Measurements from ENCODE around the gene GABRE.

The GABRE gene

GRCh38 chrX:151923648-151924047, 50.8 kb downstream of the GABRE start:
- peak; percentile 1 for DNase-seq (ENCODE audit: low read depth)
- TF ChIP-seq POLR2A (IDR thresholded peaks at IDR 0.05; ENCODE audit: extremely low read depth, insufficient read length) (no peak), MAX (IDR thresholded peaks at IDR 0.05; ENCODE audit: low read depth, low read length) (no peak), CTCF (IDR thresholded peaks at IDR 0.05; ENCODE audit: low read depth, low read length) (no peak), MYC (IDR thresholded peaks at IDR 0.05; ENCODE audit: low read depth, low read length) (no peak)

GRCh38 chrX:151922692-151923091, 51.8 kb downstream of the GABRE start:
- no peak overlapping the region for H3K4me3 ChIP-seq (ENCODE audit: low read depth, low read length)
- TF ChIP-seq CTCF (IDR thresholded peaks at IDR 0.05; ENCODE audit: low read depth, low read length) = no peak
- no peak for TF ChIP-seq POLR2A (IDR thresholded peaks at IDR 0.05; ENCODE audit: extremely low read depth, insufficient read length)
- TF ChIP-seq MYC (IDR thresholded peaks at IDR 0.05; ENCODE audit: low read depth, low read length) = no peak
- no peak for TF ChIP-seq MAX (IDR thresholded peaks at IDR 0.05; ENCODE audit: low read depth, low read length)
- no peak for DNase-seq (ENCODE audit: low read depth)

More at GRCh38 chrX:151923648-151924047, 50.8 kb downstream of the GABRE start:
- H3K4me3 ChIP-seq (ENCODE audit: low read depth, low read length) = no peak overlapping the region

GRCh38 chrX:151921866-151922265, 52.6 kb downstream of the GABRE start:
- DNase-seq (ENCODE audit: low read depth) = no peak
- H3K4me3 ChIP-seq (ENCODE audit: low read depth, low read length) = no peak overlapping the region
- TF ChIP-seq CTCF (IDR thresholded peaks at IDR 0.05; ENCODE audit: low read depth, low read length) (no peak), POLR2A (IDR thresholded peaks at IDR 0.05; ENCODE audit: extremely low read depth, insufficient read length) (no peak), MAX (IDR thresholded peaks at IDR 0.05; ENCODE audit: low read depth, low read length) (no peak), MYC (IDR thresholded peaks at IDR 0.05; ENCODE audit: low read depth, low read length) (no peak)

GRCh38 chrX:151921292-151921691, 53.2 kb downstream of the GABRE start:
- no peak overlapping the region for H3K4me3 ChIP-seq (ENCODE audit: low read depth, low read length)
- DNase-seq (ENCODE audit: low read depth) = no peak
- TF ChIP-seq POLR2A (IDR thresholded peaks at IDR 0.05; ENCODE audit: extremely low read depth, insufficient read length) (no peak), MAX (IDR thresholded peaks at IDR 0.05; ENCODE audit: low read depth, low read length) (no peak), MYC (IDR thresholded peaks at IDR 0.05; ENCODE audit: low read depth, low read length) (no peak), CTCF (IDR thresholded peaks at IDR 0.05; ENCODE audit: low read depth, low read length) (no peak)

- TF ChIP-seq CTCF (IDR thresholded peaks at IDR 0.05; ENCODE audit: low read depth, low read length) (no peak), POLR2A (IDR thresholded peaks at IDR 0.05; ENCODE audit: extremely low read depth, insufficient read length) (no peak), MAX (IDR thresholded peaks at IDR 0.05; ENCODE audit: low read depth, low read length) (no peak), MYC (IDR thresholded peaks at IDR 0.05; ENCODE audit: low read depth, low read length) (no peak)
- no peak for DNase-seq (ENCODE audit: low read depth)
- no peak overlapping the region for H3K4me3 ChIP-seq (ENCODE audit: low read depth, low read length)
These were observed 53.9 kb downstream of the GABRE start for GRCh38 chrX:151920530-151920929.

- no peak overlapping the region for H3K4me3 ChIP-seq (ENCODE audit: low read depth, low read length)
- TF ChIP-seq POLR2A (IDR thresholded peaks at IDR 0.05; ENCODE audit: extremely low read depth, insufficient read length) (no peak), CTCF (IDR thresholded peaks at IDR 0.05; ENCODE audit: low read depth, low read length) (no peak)
- no peak for DNase-seq (ENCODE audit: low read depth)
These were observed 54.4 kb downstream of the GABRE start for GRCh38 chrX:151920101-151920500.

All from NB4 (cell line).